Measurements from ENCODE around the gene FTCDNL1. TPM values are rescaled to one million over a fixed set of nuclear protein-coding genes. Genes with fewer than 3 reads are reported as not detected.
A peak's percentile ranks its signal among the peaks of the same experiment; 100 is the strongest.

Gene FTCDNL1
- total RNA-seq, 2 donors from 2014 or later, result 1.3 to 2.2 TPM

DNA sequence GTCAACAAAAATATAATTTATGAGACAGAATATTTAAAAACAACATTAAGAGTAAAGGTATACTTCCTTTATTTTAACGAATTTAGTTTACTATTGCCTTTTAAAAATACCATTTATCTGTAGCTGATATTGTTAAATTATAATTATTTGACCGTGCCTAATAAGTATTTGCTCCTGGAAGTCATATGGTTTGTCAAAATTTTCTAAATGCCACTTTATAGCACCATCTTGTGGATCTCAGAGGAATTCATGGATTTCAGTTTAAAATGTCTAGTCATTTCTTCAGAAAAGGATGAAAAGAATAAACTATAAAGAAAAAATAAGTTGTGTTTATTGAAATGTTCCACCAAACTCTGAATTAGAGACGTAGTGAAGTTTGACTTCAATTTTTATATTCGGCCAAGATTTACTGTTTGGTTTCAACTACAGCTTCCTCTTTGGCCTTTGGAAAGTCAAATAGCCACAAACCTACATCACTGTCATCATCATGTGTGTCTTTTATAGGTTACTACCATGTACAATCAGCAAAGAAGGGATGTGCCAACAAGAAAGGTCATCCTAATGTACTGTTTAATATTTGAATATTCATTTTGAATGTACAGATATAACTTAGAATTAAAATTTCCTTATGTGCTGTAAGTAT is 10.3 kb upstream of the FTCDNL1 start:
- Mint-ChIP-seq H3K4me1 (ENCODE audit: low read depth) (peaks cover 7% of the 10 kb centered on the region), H3K27me3 (ENCODE audit: low read depth) (peaks cover 32% of the 10 kb centered on the region), H3K27ac (no peak overlapping the region), H3K4me3 (no peak overlapping the region), H3K9me3 (no peaks in the 10 kb centered on the region), H3K36me3 (ENCODE audit: insufficient read depth in 2 of 2) (no peaks in the 10 kb centered on the region)
- DNase-seq (no peak), ATAC-seq (replicated peaks in 1 of 2) (no peak)

DNA sequence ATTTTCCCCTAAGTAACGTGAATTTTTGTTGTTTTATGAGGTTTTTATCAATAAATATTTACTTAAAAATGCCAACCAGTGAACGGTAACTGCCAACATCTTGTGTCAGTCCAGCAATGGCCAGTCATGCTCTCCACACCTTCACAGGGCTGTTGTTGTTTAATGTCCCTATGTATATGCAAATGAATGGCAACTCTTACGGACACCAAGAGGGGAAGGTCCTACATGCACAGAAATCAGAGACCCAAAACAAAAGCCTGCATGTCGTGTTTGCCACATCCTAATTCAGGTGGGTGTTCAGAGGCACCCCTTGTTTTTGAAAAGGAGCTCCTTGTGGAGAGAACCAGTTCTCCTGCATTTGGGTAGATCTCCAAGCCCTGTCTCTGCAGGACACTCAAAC is 4.8 kb upstream of the FTCDNL1 start:
- Mint-ChIP-seq H3K4me3 (no peak overlapping the region), H3K9me3 (no peaks in the 10 kb centered on the region), H3K36me3 (ENCODE audit: insufficient read depth in 2 of 2) (no peaks in the 10 kb centered on the region), H3K27me3 (ENCODE audit: low read depth) (peaks cover 24% of the 10 kb centered on the region), H3K27ac (no peak overlapping the region), H3K4me1 (ENCODE audit: low read depth) (peaks cover 7% of the 10 kb centered on the region)
- no peak for ATAC-seq (replicated peaks in 1 of 2)
- no peak for DNase-seq

DNA sequence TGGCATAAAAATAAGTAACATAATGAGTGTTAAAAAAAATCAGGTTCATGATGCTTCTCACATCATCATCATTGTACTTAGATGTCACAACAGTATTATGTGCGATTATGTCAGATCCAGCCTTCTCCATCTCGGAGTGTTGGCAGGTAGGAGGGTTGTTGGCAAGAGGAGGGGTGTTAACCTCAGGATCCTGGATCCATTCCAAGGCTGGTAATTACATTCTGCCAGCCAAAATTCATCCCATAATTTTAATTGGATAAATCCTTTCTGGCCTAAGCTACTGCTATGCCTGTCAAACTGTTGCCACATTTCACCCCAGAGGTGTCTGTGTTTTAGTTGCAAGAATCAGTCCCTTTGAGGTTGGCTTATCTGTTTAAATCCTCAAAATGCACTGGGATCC is 891 bp upstream of the FTCDNL1 start:
- DNase-seq (no peak), ATAC-seq (replicated peaks in 1 of 2) (no peak)
- Mint-ChIP-seq H3K4me3 (no peak overlapping the region), H3K36me3 (ENCODE audit: insufficient read depth in 2 of 2) (no peaks in the 10 kb centered on the region), H3K4me1 (ENCODE audit: low read depth) (peaks cover under 1% of the 10 kb centered on the region), H3K27me3 (ENCODE audit: low read depth) (peaks cover 11% of the 10 kb centered on the region), H3K9me3 (no peaks in the 10 kb centered on the region), H3K27ac (no peak overlapping the region)

DNA sequence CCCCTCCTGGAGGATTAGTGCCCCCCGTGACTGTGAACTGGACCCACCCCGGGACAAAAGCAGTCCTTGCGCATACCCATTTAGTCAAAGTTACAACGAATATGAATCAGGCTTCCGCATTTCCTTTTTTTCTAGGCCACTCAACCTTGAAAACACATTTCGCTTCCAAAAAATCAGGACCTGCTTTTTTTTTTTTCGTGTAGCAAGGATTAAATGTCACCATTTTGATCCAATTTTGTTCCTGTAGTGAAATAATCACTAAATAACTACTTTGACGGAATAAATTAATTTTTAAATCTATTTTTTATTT is 464 bp upstream of the FTCDNL1 start:
- no peaks in the 10 kb centered on the region for H3K36me3 Mint-ChIP-seq (ENCODE audit: insufficient read depth in 2 of 2)

DNA sequence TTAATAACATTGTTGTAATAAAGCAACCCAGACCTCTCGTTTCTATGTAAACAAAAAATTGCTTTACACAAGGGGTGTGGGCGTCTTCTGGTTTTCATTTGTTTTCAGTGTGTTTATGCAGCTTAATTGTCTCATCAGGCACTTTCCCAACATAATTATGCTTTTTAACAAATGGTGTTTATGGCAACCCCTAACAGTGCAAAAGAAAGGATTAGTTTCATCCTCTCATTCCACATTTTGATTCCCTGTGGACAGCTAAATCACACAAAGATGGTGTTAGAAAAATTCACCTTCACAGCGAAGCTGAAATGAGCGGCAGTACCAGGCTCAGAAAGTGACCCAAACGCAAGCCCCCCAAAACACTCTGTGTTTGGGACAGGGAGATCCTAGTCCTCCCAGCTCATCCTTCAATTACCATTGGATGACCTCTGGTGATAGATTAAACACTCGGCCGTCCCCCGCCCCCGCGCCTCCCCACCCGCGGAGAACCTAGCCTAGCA is 724 bp downstream of the FTCDNL1 start:
- Mint-ChIP-seq H3K27me3 (ENCODE audit: low read depth) (no peaks in the 10 kb centered on the region), H3K4me1 (ENCODE audit: low read depth) (peaks cover 5% of the 10 kb centered on the region), H3K36me3 (ENCODE audit: insufficient read depth in 2 of 2) (no peaks in the 10 kb centered on the region), H3K4me3 (peak overlapping the region; percentile 65), H3K9me3 (no peaks in the 10 kb centered on the region), H3K27ac (no peak overlapping the region)
- no peak for DNase-seq
- ATAC-seq (replicated peaks in 1 of 2), result no peak

More for the DNA sequence above, 464 bp upstream of the FTCDNL1 start:
- Mint-ChIP-seq H3K9me3 (no peaks in the 10 kb centered on the region), H3K4me1 (ENCODE audit: low read depth) (no peaks in the 10 kb centered on the region), H3K27ac (peak overlapping the region; percentile 93), H3K27me3 (ENCODE audit: low read depth) (peaks cover 7% of the 10 kb centered on the region), H3K4me3 (peak overlapping the region; percentile 92 to 96)
- no peak for ATAC-seq (replicated peaks in 1 of 2)
- no peak for DNase-seq

DNA sequence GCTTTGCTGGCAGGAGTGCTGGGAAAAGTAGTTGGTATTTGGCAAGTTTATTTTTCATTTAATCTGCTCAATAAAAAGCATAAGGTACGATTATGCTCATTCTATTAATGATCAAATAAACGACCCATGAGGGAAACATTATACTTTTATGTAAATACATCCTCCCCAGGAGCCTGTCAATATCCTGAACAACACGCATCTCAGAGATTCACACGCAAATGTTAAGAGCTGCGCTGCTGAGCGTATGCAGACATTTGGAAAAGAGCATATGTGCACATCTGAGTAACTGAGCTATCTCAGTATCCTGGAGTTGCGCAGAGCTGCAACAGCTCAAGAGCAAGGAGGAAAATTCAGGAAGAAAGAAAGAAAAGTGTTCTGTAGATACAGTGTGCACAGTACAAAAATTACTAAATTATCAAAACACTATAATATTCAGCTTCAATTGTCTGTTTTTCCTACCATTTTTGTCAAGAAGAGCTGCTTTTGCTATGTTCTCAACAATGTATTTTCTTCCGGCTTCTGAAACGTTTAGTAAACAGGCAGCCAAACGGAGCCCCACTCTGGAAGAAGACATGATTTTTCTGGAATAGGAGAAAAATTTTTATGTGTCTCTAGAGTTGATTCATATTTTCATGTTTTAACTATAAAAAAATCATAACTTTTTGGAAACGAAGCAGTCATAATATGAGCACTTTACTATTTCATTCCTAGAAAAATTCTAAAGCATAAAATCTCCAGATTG is 2.4 kb downstream of the FTCDNL1 start:
- H3K27me3 Mint-ChIP-seq (ENCODE audit: low read depth), result no peaks in the 10 kb centered on the region
- no peak overlapping the region for H3K27ac Mint-ChIP-seq
- H3K36me3 Mint-ChIP-seq (ENCODE audit: insufficient read depth in 2 of 2), result no peaks in the 10 kb centered on the region
- DNase-seq (no peak), ATAC-seq (replicated peaks in 1 of 2) (no peak)
- H3K4me3 Mint-ChIP-seq, result no peak overlapping the region
- no peaks in the 10 kb centered on the region for H3K9me3 Mint-ChIP-seq
- peaks cover 5% of the 10 kb centered on the region for H3K4me1 Mint-ChIP-seq (ENCODE audit: low read depth)

DNA sequence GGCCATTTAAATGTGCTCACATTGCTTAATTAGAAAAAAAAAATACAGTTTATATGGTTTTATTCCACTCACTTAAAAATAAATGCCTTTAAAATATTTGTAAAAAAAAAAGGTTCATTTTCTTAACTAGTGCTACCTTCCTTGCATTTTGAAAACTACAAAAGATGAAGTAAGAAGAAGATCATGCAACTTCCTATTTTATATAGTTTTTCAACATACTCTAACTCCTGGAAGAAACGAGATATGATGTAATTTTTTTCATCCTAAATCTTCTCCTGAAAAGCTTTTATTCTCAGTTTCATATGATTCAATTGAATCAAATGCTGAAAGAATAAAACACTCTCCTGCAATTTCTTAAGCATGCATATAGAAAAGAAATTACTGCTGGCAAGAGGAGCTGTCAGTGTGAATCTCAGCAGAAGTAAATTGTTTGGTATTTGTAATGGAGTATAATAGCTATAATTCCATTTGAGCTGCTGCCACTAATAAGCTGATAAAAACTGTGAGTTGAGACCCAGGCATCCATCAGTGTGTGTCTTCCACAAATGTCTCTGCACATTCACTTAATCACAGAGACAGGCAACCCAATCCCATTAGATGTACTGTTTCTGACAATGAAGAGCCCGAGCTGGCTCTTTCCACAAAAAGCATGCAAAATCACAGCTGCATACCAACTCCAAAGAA is 3.7 kb downstream of the FTCDNL1 start:
- Mint-ChIP-seq H3K27ac (no peak overlapping the region), H3K9me3 (no peaks in the 10 kb centered on the region), H3K4me3 (no peak overlapping the region), H3K27me3 (ENCODE audit: low read depth) (no peaks in the 10 kb centered on the region), H3K36me3 (ENCODE audit: insufficient read depth in 2 of 2) (no peaks in the 10 kb centered on the region), H3K4me1 (ENCODE audit: low read depth) (peaks cover 5% of the 10 kb centered on the region)
- ATAC-seq (replicated peaks in 1 of 2) (no peak), DNase-seq (no peak)

DNA sequence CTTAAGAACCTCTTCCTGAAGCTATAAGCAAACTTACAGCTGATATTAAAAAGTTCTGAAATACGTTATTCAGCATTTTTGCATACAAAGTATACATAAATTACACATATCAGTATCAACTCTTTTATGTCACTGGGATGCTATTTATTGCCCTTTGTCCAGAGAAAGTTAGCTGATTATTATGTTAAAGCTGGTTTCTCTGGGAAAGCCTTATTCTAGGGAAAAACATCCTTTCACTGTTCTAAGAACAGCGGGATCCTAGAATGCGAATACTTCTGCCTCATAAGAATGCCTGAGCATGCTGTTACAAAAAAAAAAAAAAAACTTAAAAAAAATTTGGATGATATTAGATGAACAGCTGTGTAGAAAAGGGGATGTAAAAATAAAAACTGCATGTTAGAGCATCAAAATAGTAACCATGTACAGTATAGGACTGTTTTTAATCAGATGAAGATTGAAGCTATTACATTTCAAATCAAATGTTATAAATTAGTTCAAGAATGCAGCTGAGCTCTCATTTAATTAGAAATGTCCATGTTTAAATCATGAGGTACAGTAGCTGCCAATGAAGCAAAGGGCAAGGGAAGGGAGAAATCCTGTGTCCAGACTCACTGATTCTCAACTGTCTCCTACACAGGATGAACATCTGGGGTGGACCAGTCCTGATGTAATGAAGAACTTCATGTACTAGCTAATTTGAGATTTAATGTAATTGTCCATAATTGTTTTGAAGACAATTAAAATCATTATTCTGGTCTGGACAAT is 8.2 kb downstream of the FTCDNL1 start:
- Mint-ChIP-seq H3K4me3 (no peak overlapping the region), H3K27ac (no peak overlapping the region), H3K27me3 (ENCODE audit: low read depth) (no peaks in the 10 kb centered on the region), H3K36me3 (ENCODE audit: insufficient read depth in 2 of 2) (no peaks in the 10 kb centered on the region), H3K4me1 (ENCODE audit: low read depth) (peaks cover 5% of the 10 kb centered on the region), H3K9me3 (no peaks in the 10 kb centered on the region)
- ATAC-seq (replicated peaks in 1 of 2) (no peak), DNase-seq (no peak)

DNA sequence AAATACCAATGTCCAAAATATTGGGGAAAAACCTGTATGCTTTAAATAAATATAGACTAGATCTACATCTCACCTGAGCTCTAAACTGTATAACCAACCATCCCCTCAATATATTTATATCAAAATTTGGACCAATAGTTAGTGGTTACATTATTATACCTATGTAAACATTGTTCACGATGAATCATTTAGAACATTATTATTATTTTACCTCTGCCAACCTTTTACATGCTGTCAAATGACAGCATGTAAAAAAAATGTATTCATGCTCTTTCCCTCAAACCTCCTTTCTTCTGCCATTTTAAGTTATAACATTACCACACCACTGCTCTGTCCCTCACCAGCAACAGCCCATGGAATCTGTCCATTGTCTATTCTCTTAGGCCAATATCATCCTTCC is 9.6 kb downstream of the FTCDNL1 start:
- ATAC-seq (replicated peaks in 1 of 2) (no peak), DNase-seq (no peak)
- H3K27ac Mint-ChIP-seq, result no peak overlapping the region
- no peaks in the 10 kb centered on the region for H3K9me3 Mint-ChIP-seq
- H3K4me1 Mint-ChIP-seq (ENCODE audit: low read depth), result peaks cover 5% of the 10 kb centered on the region
- no peaks in the 10 kb centered on the region for H3K27me3 Mint-ChIP-seq (ENCODE audit: low read depth)
- no peaks in the 10 kb centered on the region for H3K36me3 Mint-ChIP-seq (ENCODE audit: insufficient read depth in 2 of 2)
- no peak overlapping the region for H3K4me3 Mint-ChIP-seq

DNA sequence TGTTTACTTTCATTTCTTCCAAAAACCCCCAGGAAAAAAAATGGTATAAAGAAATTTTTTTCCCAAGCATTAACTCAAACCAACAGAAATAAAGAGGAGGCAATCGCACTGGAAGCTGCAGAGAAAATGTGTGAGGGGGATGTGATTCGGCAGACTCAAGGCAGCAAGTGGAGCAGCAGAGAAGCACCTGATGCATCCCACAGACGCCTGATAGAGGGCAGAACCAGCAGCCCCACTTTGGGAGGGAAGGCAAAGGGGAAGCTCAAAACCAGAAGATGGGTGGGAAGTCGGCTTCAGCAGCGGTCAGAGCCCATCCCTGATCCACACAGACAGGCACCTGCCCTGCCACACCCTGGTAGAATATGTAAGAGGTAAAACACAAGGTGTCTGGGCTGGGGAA is 12.6 kb downstream of the FTCDNL1 start:
- no peak overlapping the region for H3K27ac Mint-ChIP-seq
- no peaks in the 10 kb centered on the region for H3K4me1 Mint-ChIP-seq (ENCODE audit: low read depth)
- DNase-seq, result no peak
- H3K27me3 Mint-ChIP-seq (ENCODE audit: low read depth), result no peaks in the 10 kb centered on the region
- no peaks in the 10 kb centered on the region for H3K36me3 Mint-ChIP-seq (ENCODE audit: insufficient read depth in 2 of 2)
- no peak for ATAC-seq (replicated peaks in 1 of 2)
- H3K9me3 Mint-ChIP-seq, result no peaks in the 10 kb centered on the region
- no peak overlapping the region for H3K4me3 Mint-ChIP-seq

DNA sequence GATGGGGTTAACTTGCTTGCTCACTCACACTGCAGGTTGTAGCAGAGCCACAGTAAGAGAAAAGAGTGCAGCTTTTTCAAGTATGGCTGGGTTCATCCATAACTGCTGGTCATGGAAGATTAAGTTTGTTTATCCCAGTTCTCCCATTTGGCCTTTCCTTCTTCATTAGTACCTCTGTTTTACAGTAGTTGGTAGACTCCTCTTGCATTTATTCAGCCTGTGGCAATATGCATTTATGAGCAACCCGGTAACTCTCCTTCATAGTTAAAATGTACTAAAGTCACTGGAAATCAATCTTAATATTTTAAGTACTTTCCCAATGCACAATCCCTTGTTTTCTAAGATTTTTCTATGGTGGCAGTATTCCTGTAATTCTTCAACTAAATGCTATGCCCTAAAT is 14.0 kb downstream of the FTCDNL1 start:
- DNase-seq (no peak), ATAC-seq (replicated peaks in 1 of 2) (no peak)
- H3K36me3 Mint-ChIP-seq (ENCODE audit: insufficient read depth in 2 of 2), result no peaks in the 10 kb centered on the region

DNA sequence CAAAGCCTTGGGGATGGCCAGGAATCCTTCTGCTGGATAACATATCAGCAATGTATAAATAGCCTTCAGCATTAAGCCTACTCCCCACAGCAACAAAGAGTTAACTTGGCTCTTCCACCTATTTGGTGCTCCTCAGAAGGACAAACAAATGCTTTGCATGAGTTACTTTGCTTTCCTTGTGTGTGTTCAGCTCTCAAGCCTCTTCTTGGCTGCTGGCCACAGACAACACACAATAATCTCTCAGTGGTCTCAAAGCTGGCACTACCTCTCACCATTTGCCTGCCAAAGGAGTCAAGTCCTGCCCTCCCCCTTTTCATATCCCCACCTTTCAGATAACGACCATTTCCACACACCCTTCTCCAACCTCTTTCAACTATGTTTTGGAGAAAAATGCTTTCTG is 17.5 kb downstream of the FTCDNL1 start:
- Mint-ChIP-seq H3K27ac (no peak overlapping the region), H3K9me3 (no peaks in the 10 kb centered on the region), H3K4me3 (no peak overlapping the region), H3K4me1 (ENCODE audit: low read depth) (no peaks in the 10 kb centered on the region), H3K36me3 (ENCODE audit: insufficient read depth in 2 of 2) (no peaks in the 10 kb centered on the region), H3K27me3 (ENCODE audit: low read depth) (no peaks in the 10 kb centered on the region)
- ATAC-seq (replicated peaks in 1 of 2) (no peak), DNase-seq (no peak)

More for the DNA sequence above, 14.0 kb downstream of the FTCDNL1 start:
- Mint-ChIP-seq H3K4me3 (no peak overlapping the region), H3K4me1 (ENCODE audit: low read depth) (no peaks in the 10 kb centered on the region), H3K27me3 (ENCODE audit: low read depth) (no peaks in the 10 kb centered on the region), H3K27ac (no peak overlapping the region), H3K9me3 (no peaks in the 10 kb centered on the region)

DNA sequence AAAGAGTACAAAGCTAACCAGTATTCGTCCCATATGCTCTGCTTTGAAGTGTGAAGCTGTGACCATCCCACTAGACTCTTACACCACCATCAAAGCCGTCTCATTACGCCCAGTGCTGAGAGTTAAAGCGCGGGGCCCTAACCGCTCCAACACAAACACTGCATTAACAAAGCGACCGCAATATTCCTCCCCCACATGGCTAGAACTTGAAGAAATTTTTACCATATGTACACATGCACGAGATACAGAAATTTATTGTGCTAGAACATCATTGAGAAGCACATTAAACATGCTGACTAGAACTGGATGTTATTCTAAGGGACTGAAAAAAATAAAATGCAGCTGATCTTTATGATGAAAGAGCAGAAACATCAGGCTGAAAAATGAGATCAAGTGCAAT is 20.5 kb downstream of the FTCDNL1 start:
- Mint-ChIP-seq H3K4me1 (ENCODE audit: low read depth) (no peaks in the 10 kb centered on the region), H3K36me3 (ENCODE audit: insufficient read depth in 2 of 2) (no peaks in the 10 kb centered on the region), H3K9me3 (no peaks in the 10 kb centered on the region), H3K27ac (no peak overlapping the region), H3K27me3 (ENCODE audit: low read depth) (no peaks in the 10 kb centered on the region), H3K4me3 (no peak overlapping the region)
- DNase-seq, result no peak
- no peak for ATAC-seq (replicated peaks in 1 of 2)
